Osteoblast (primary cell): ENCODE measurements around the gene NID2. TPM values are rescaled to one million over a fixed set of nuclear protein-coding genes. Genes with fewer than 3 reads are reported as not detected.
A peak's percentile ranks its signal among the peaks of the same experiment; 100 is the strongest.

Source experiments
- DNase-seq: peaks from one replicate; pipeline ENCODE4 v3.0.0; 2011; ENCODE audit warnings: low spot score, mixed read lengths; ENCODE audit not compliant: insufficient read length; ENCODE audit errors: missing footprints
- H2AFZ ChIP-seq: 2 replicates; pipeline ENCODE4 v1.6.0; 2011; ENCODE audit warnings: mild to moderate bottlenecking, low read length
- H3K27ac ChIP-seq: 2 replicates; pipeline ENCODE4 v1.5.1; 2011; ENCODE audit warnings: mild to moderate bottlenecking, low read depth, low read length, moderate library complexity
- H3K27me3 ChIP-seq: 2 replicates; pipeline ENCODE4 v1.6.0; 2012; ENCODE audit warnings: mild to moderate bottlenecking, control low read depth, inconsistent platforms, low read length, moderate library complexity; ENCODE audit not compliant: insufficient read depth
- H3K36me3 ChIP-seq: 2 replicates; pipeline ENCODE4 v1.5.1; 2011; ENCODE audit warnings: mild to moderate bottlenecking, low read length, control low read depth, moderate library complexity; ENCODE audit not compliant: insufficient read depth
- H3K4me1 ChIP-seq: 2 replicates; pipeline ENCODE4 v1.5.1; 2011; ENCODE audit warnings: mild to moderate bottlenecking, low read length, control low read depth, moderate library complexity; ENCODE audit not compliant: insufficient read depth
- H3K4me2 ChIP-seq: 2 replicates; pipeline ENCODE4 v1.6.0; 2011; ENCODE audit warnings: mild to moderate bottlenecking, low read length; ENCODE audit not compliant: insufficient read depth
- H3K4me3 ChIP-seq: fragments of 200-600 bp; sonication (generic); 3 replicates; pipeline ENCODE4 v1.5.1; 2012; ENCODE audit warnings: mild to moderate bottlenecking, low read length, inconsistent platforms; ENCODE audit not compliant: insufficient read depth
- H3K79me2 ChIP-seq: 2 replicates; pipeline ENCODE4 v1.6.0; 2012; ENCODE audit warnings: mild to moderate bottlenecking, low read length, control low read depth, inconsistent platforms; ENCODE audit not compliant: insufficient read depth
- H3K9me3 ChIP-seq: 2 replicates; pipeline ENCODE4 v1.5.1; 2011; ENCODE audit warnings: low read depth, low read length, control low read depth
- H4K20me1 ChIP-seq: 2 replicates; pipeline ENCODE4 v1.6.0; 2012; ENCODE audit warnings: mild to moderate bottlenecking, low read length, control low read depth; ENCODE audit not compliant: insufficient read depth
- total RNA-seq: library from RNA; depleted of rRNA; stranded (reverse); fragments of >200 nt; gene quantifications from 2 replicates; pipeline ENCODE4 v1.2.3, GENCODE V29; 2012
- TF ChIP-seq, protein P1 (sequence below): IDR thresholded peaks from 2 replicates; pipeline ENCODE4 v1.5.1; 2011; ENCODE audit warnings: mild to moderate bottlenecking, low read depth, low read length, moderate library complexity; ENCODE audit errors: extremely low read depth

Gene NID2
- total RNA-seq, 1 donor, result 141 TPM

DNA sequence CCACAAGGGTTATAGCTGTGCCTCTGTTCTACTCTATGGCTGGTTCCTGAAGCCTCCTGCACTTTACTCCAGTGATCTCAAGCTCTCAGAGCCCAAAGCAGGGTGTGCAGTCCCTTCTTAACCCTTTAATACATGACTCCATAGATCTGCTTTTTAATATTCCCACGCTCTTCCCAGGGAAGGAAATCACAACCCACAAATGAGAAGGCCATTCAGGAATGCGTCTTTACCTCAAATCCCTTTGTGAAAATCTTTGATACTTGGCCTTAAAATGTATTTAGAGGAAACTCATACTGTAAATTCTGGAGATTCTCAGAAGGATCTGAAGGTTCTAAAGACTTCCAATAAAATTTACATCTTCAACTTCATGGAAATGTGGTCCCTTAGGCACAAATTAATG, 17.0 kb downstream of the NID2 start:
- peak overlapping the region; percentile 2 for H3K4me3 ChIP-seq
- peak; percentile 47 for DNase-seq
- no peaks in the 10 kb centered on the region for H4K20me1 ChIP-seq

DNA sequence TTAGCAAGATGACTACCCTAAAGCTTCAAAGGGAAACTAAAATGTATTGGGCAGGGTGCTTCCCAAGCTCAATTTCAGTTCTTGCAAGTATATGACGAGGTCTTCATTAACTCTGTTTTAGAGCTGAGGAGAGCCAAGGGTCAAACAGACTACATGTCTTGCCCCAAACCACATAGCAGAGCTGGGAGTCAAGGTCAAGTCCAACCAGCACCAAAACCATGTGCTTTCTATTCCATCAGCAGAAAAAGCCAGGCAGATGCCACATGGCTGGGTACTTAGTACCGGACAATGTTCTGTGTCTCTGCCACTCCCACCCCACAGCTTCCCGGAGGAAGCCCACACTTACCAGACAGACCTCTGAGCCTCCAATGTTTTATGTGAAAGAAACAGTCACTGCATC, 17.6 kb downstream of the NID2 start:
- Histone ChIP-seq H3K27ac (peak overlapping the region; percentile 84), H4K20me1 (no peaks in the 10 kb centered on the region), H3K4me3 (no peak overlapping the region), H3K9me3 (no peaks in the 10 kb centered on the region), H3K36me3 (peaks cover 12% of the 10 kb centered on the region), H3K27me3 (no peaks in the 10 kb centered on the region), H2AFZ (no peak overlapping the region), H3K4me2 (peak overlapping the region; percentile 35), H3K4me1 (peaks cover 62% of the 10 kb centered on the region), H3K79me2 (peaks cover 62% of the 10 kb centered on the region)
- peak; percentile 6 for DNase-seq
- TF ChIP-seq, protein P1, sequence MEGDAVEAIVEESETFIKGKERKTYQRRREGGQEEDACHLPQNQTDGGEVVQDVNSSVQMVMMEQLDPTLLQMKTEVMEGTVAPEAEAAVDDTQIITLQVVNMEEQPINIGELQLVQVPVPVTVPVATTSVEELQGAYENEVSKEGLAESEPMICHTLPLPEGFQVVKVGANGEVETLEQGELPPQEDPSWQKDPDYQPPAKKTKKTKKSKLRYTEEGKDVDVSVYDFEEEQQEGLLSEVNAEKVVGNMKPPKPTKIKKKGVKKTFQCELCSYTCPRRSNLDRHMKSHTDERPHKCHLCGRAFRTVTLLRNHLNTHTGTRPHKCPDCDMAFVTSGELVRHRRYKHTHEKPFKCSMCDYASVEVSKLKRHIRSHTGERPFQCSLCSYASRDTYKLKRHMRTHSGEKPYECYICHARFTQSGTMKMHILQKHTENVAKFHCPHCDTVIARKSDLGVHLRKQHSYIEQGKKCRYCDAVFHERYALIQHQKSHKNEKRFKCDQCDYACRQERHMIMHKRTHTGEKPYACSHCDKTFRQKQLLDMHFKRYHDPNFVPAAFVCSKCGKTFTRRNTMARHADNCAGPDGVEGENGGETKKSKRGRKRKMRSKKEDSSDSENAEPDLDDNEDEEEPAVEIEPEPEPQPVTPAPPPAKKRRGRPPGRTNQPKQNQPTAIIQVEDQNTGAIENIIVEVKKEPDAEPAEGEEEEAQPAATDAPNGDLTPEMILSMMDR, result no peak

More for the DNA sequence above, 17.0 kb downstream of the NID2 start:
- Histone ChIP-seq H3K27ac (peak overlapping the region; percentile 84), H3K36me3 (peaks cover 12% of the 10 kb centered on the region), H3K9me3 (no peaks in the 10 kb centered on the region), H3K4me1 (peaks cover 58% of the 10 kb centered on the region), H2AFZ (no peak overlapping the region), H3K4me2 (peak overlapping the region; percentile 35), H3K27me3 (no peaks in the 10 kb centered on the region), H3K79me2 (peaks cover 59% of the 10 kb centered on the region)
- TF ChIP-seq, protein P1, result no peak

GRCh38 chr14:52049721-52050588, 18.9 kb downstream of the NID2 start:
- H4K20me1 ChIP-seq, result no peaks in the 10 kb centered on the region
- H2AFZ ChIP-seq, result no peak overlapping the region
- H3K4me1 ChIP-seq, result peaks cover 60% of the 10 kb centered on the region
- H3K4me3 ChIP-seq, result no peak overlapping the region
- H3K36me3 ChIP-seq, result peaks cover 12% of the 10 kb centered on the region
- H3K27me3 ChIP-seq, result no peaks in the 10 kb centered on the region
- no peak overlapping the region for H3K27ac ChIP-seq
- peaks cover 67% of the 10 kb centered on the region for H3K79me2 ChIP-seq
- TF ChIP-seq, protein P1, result no peak
- no peaks in the 10 kb centered on the region for H3K9me3 ChIP-seq
- H3K4me2 ChIP-seq, result no peak overlapping the region
- DNase-seq, result no peak

DNA sequence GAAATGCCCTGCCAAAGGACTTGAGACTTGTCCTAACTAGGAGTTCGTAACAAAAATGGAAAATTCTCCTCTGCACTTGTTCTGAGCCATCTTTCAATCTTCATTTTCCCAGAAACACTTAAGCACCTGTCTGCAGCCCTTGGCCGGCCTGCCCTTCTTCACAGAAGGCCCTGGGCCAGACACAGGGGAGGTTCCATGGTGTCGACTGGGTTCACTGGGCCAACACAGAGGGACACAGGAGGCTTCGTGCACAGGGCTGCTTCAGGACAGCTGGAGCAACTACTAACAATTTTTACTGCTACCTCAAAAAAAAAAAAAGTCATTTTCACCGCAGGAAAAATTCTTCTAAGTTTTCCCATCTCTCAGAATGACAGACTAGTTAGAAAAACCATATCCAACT, 19.6 kb downstream of the NID2 start:
- H3K27ac ChIP-seq, result no peak overlapping the region
- no peak overlapping the region for H3K4me2 ChIP-seq
- H3K4me3 ChIP-seq, result no peak overlapping the region
- peaks cover 12% of the 10 kb centered on the region for H3K36me3 ChIP-seq
- TF ChIP-seq, protein P1, result no peak
- no peak for DNase-seq
- H2AFZ ChIP-seq, result no peak overlapping the region
- H3K9me3 ChIP-seq, result no peaks in the 10 kb centered on the region
- H4K20me1 ChIP-seq, result no peaks in the 10 kb centered on the region
- H3K27me3 ChIP-seq, result no peaks in the 10 kb centered on the region
- peaks cover 73% of the 10 kb centered on the region for H3K79me2 ChIP-seq
- H3K4me1 ChIP-seq, result peaks cover 60% of the 10 kb centered on the region
